NCI-H1105 (cell line): Measurements from ENCODE around the gene SLC41A3.
"Not testable (repeated sequence)": the region's sequence is repeated elsewhere in the genome, so short reads cannot be mapped to it uniquely, and the experiment has no call there.

ENCODE experiments used
- DNase-seq: peaks from one replicate; lab custom pipeline; 2025; lab: John Stamatoyannopoulos, UW

The SLC41A3 gene

GRCh38 chr3:126053513-126053912, 30.4 kb downstream of the SLC41A3 start:
- no peak for DNase-seq

GRCh38 chr3:126052196-126053058, 31.5 kb downstream of the SLC41A3 start:
- DNase-seq, result no peak

- no peak for DNase-seq
Measured at GRCh38 chr3:126051741-126052140, 32.2 kb downstream of the SLC41A3 start.

GRCh38 chr3:126051234-126051633, 32.7 kb downstream of the SLC41A3 start:
- no peak for DNase-seq

GRCh38 chr3:126050626-126051025, 33.3 kb downstream of the SLC41A3 start:
- no peak for DNase-seq

GRCh38 chr3:126050050-126050392, 33.9 kb downstream of the SLC41A3 start:
- DNase-seq, result no peak

- no peak for DNase-seq
Measured at GRCh38 chr3:126049289-126050049, 34.5 kb downstream of the SLC41A3 start.

- DNase-seq, result no peak
Measured at GRCh38 chr3:126040386-126040785, 43.5 kb downstream of the SLC41A3 start.

- DNase-seq, result no peak
Measured at GRCh38 chr3:126039870-126040269, 44.1 kb downstream of the SLC41A3 start.

- DNase-seq, result not testable (repeated sequence)
Measured at GRCh38 chr3:126038791-126039190, 45.1 kb downstream of the SLC41A3 start.

- no peak for DNase-seq
Measured at GRCh38 chr3:126036056-126036549, 47.8 kb downstream of the SLC41A3 start.

- DNase-seq, result no peak
Measured at GRCh38 chr3:126035362-126036050, 48.4 kb downstream of the SLC41A3 start.

GRCh38 chr3:126034481-126035361, 49.2 kb downstream of the SLC41A3 start:
- DNase-seq, result no peak

- no peak for DNase-seq
Measured at GRCh38 chr3:126033765-126034164, 50.2 kb downstream of the SLC41A3 start.

GRCh38 chr3:126033051-126033745, 50.7 kb downstream of the SLC41A3 start:
- no peak for DNase-seq

GRCh38 chr3:126031981-126032471, 51.9 kb downstream of the SLC41A3 start:
- DNase-seq, result no peak

GRCh38 chr3:126030455-126030854, 53.5 kb downstream of the SLC41A3 start:
- no peak for DNase-seq

- no peak for DNase-seq
Measured at GRCh38 chr3:126029241-126029640, 54.7 kb downstream of the SLC41A3 start.

GRCh38 chr3:126028096-126028495, 55.8 kb downstream of the SLC41A3 start:
- no peak for DNase-seq

GRCh38 chr3:126026761-126027160, 57.2 kb downstream of the SLC41A3 start:
- no peak for DNase-seq
